ENCODE measurements around the gene CTSA. TPM values are rescaled to one million over a fixed set of nuclear protein-coding genes. Genes with fewer than 3 reads are reported as not detected.

Gene CTSA
- total and polyA plus RNA-seq, 4 donors = 29.4 to 102 (median 67.0) TPM

- no peaks in the 10 kb centered on the region for H3K9me3 ChIP-seq (ENCODE audit: control insufficient read depth, insufficient read depth, low read length)
- peaks cover 56% of the 10 kb centered on the region for H3K36me3 ChIP-seq (ENCODE audit: control insufficient read depth, insufficient read depth, low read length)
- no peak overlapping the region for H3K4me3 ChIP-seq (ENCODE audit: low read depth, low read length)
- H3K27me3 ChIP-seq (ENCODE audit: control insufficient read depth, insufficient read depth, low read length) = no peaks in the 10 kb centered on the region
- no CpG with 5 or more reads among the region's 1 CpG for WGBS (ENCODE audit: insufficient coverage)
- DNase-seq (ENCODE audit: low read depth in 4 of 6, low spot score in 6 of 6) = no peak
- H3K27ac ChIP-seq (ENCODE audit: low read depth, low read length) = no peak overlapping the region
- peaks cover 13% of the 10 kb centered on the region for H3K4me1 ChIP-seq (ENCODE audit: control insufficient read depth, insufficient read depth, low read length)
These were observed 40.2 kb upstream of the CTSA start for GRCh38 chr20:45850926-45851325.

GRCh38 chr20:45851501-45851900, 39.6 kb upstream of the CTSA start:
- H3K9me3 ChIP-seq (ENCODE audit: control insufficient read depth, insufficient read depth, low read length) = no peaks in the 10 kb centered on the region
- DNase-seq (ENCODE audit: low read depth in 4 of 6, low spot score in 6 of 6) = no peak
- no peaks in the 10 kb centered on the region for H3K27me3 ChIP-seq (ENCODE audit: control insufficient read depth, insufficient read depth, low read length)
- no peak overlapping the region for H3K4me3 ChIP-seq (ENCODE audit: low read depth, low read length)
- H3K4me1 ChIP-seq (ENCODE audit: control insufficient read depth, insufficient read depth, low read length) = peaks cover 19% of the 10 kb centered on the region
- peaks cover 53% of the 10 kb centered on the region for H3K36me3 ChIP-seq (ENCODE audit: control insufficient read depth, insufficient read depth, low read length)
- H3K27ac ChIP-seq (ENCODE audit: low read depth, low read length) = no peak overlapping the region

GRCh38 chr20:45852326-45852725, 38.8 kb upstream of the CTSA start:
- H3K27ac ChIP-seq (ENCODE audit: low read depth, low read length) = no peak overlapping the region
- no peak for DNase-seq (ENCODE audit: low read depth in 4 of 6, low spot score in 6 of 6)
- WGBS (ENCODE audit: insufficient coverage) = 100% methylated on average over 4 of the region's 6 CpGs

GRCh38 chr20:45853484-45853883, 37.7 kb upstream of the CTSA start:
- Histone ChIP-seq H3K27me3 (ENCODE audit: control insufficient read depth, insufficient read depth, low read length) (no peaks in the 10 kb centered on the region), H3K9me3 (ENCODE audit: control insufficient read depth, insufficient read depth, low read length) (no peaks in the 10 kb centered on the region), H3K4me3 (ENCODE audit: low read depth, low read length) (no peak overlapping the region), H3K4me1 (ENCODE audit: control insufficient read depth, insufficient read depth, low read length) (peaks cover 35% of the 10 kb centered on the region), H3K27ac (ENCODE audit: low read depth, low read length) (no peak overlapping the region), H3K36me3 (ENCODE audit: control insufficient read depth, insufficient read depth, low read length) (peaks cover 36% of the 10 kb centered on the region)
- WGBS (ENCODE audit: insufficient coverage) = no CpG with 5 or more reads among the region's 2 CpGs
- DNase-seq (ENCODE audit: low read depth in 4 of 6, low spot score in 6 of 6) = no peak

More at GRCh38 chr20:45852326-45852725, 38.8 kb upstream of the CTSA start:
- Histone ChIP-seq H3K4me1 (ENCODE audit: control insufficient read depth, insufficient read depth, low read length) (peaks cover 24% of the 10 kb centered on the region), H3K27me3 (ENCODE audit: control insufficient read depth, insufficient read depth, low read length) (no peaks in the 10 kb centered on the region), H3K9me3 (ENCODE audit: control insufficient read depth, insufficient read depth, low read length) (no peaks in the 10 kb centered on the region), H3K36me3 (ENCODE audit: control insufficient read depth, insufficient read depth, low read length) (peaks cover 47% of the 10 kb centered on the region), H3K4me3 (ENCODE audit: low read depth, low read length) (no peak overlapping the region)

GRCh38 chr20:45857114-45857881, 33.8 kb upstream of the CTSA start, which contains the start of the genes ACOT8 and ZSWIM3:
Gene ACOT8 (minus strand): TSS chr20:45857392. CDS start chr20:45857315, 77 bp downstream.
Gene ZSWIM3 (plus strand): TSS chr20:45857614. CDS start chr20:45857826, 212 bp downstream.
- Histone ChIP-seq H3K36me3 (ENCODE audit: control insufficient read depth, insufficient read depth, low read length) (peaks cover 16% of the 10 kb centered on the region), H3K4me3 (ENCODE audit: low read depth, low read length) (peak within 1 kb of the TSS; percentile 84), H3K9me3 (ENCODE audit: control insufficient read depth, insufficient read depth, low read length) (no peaks in the 10 kb centered on the region), H3K4me1 (ENCODE audit: control insufficient read depth, insufficient read depth, low read length) (peaks cover 35% of the 10 kb centered on the region), H3K27ac (ENCODE audit: low read depth, low read length) (peak within 1 kb of the TSS; percentile 79), H3K27me3 (ENCODE audit: control insufficient read depth, insufficient read depth, low read length) (no peaks in the 10 kb centered on the region)
- peak; percentile 100 for DNase-seq (ENCODE audit: low read depth in 4 of 6, low spot score in 6 of 6)
- 0% methylated on average over 31 of the region's 36 CpGs for WGBS (ENCODE audit: insufficient coverage)

- no peaks in the 10 kb centered on the region for H3K27me3 ChIP-seq (ENCODE audit: control insufficient read depth, insufficient read depth, low read length)
- peak overlapping the region; percentile 79 for H3K27ac ChIP-seq (ENCODE audit: low read depth, low read length)
- H3K4me1 ChIP-seq (ENCODE audit: control insufficient read depth, insufficient read depth, low read length) = peaks cover 35% of the 10 kb centered on the region
- peaks cover 16% of the 10 kb centered on the region for H3K36me3 ChIP-seq (ENCODE audit: control insufficient read depth, insufficient read depth, low read length)
- WGBS (ENCODE audit: insufficient coverage) = 0% methylated on average over 1 of the region's 13 CpGs
- peak overlapping the region; percentile 84 for H3K4me3 ChIP-seq (ENCODE audit: low read depth, low read length)
- DNase-seq (ENCODE audit: low read depth in 4 of 6, low spot score in 6 of 6) = no peak
- no peaks in the 10 kb centered on the region for H3K9me3 ChIP-seq (ENCODE audit: control insufficient read depth, insufficient read depth, low read length)
These were observed 33.3 kb upstream of the CTSA start for GRCh38 chr20:45857882-45858216.

GRCh38 chr20:45859916-45860315, 31.2 kb upstream of the CTSA start:
- Histone ChIP-seq H3K4me3 (ENCODE audit: low read depth, low read length) (no peak overlapping the region), H3K4me1 (ENCODE audit: control insufficient read depth, insufficient read depth, low read length) (peaks cover 31% of the 10 kb centered on the region), H3K27ac (ENCODE audit: low read depth, low read length) (no peak overlapping the region), H3K36me3 (ENCODE audit: control insufficient read depth, insufficient read depth, low read length) (peaks cover 4% of the 10 kb centered on the region), H3K27me3 (ENCODE audit: control insufficient read depth, insufficient read depth, low read length) (no peaks in the 10 kb centered on the region), H3K9me3 (ENCODE audit: control insufficient read depth, insufficient read depth, low read length) (no peaks in the 10 kb centered on the region)
- no peak for DNase-seq (ENCODE audit: low read depth in 4 of 6, low spot score in 6 of 6)
- WGBS (ENCODE audit: insufficient coverage) = 85% methylated on average over 5 of the region's 5 CpGs

- H3K4me3 ChIP-seq (ENCODE audit: low read depth, low read length) = no peak overlapping the region
- H3K27ac ChIP-seq (ENCODE audit: low read depth, low read length) = no peak overlapping the region
- WGBS (ENCODE audit: insufficient coverage) = 83% methylated on average over 4 of the region's 7 CpGs
- no peaks in the 10 kb centered on the region for H3K9me3 ChIP-seq (ENCODE audit: control insufficient read depth, insufficient read depth, low read length)
- peak in 1 of 6 donors; percentile 35 for DNase-seq (ENCODE audit: low read depth in 4 of 6, low spot score in 6 of 6)
- no peaks in the 10 kb centered on the region for H3K27me3 ChIP-seq (ENCODE audit: control insufficient read depth, insufficient read depth, low read length)
- peaks cover 25% of the 10 kb centered on the region for H3K4me1 ChIP-seq (ENCODE audit: control insufficient read depth, insufficient read depth, low read length)
- H3K36me3 ChIP-seq (ENCODE audit: control insufficient read depth, insufficient read depth, low read length) = peaks cover 2% of the 10 kb centered on the region
These were observed 30.4 kb upstream of the CTSA start for GRCh38 chr20:45860560-45861220.

GRCh38 chr20:45861221-45862075, 29.7 kb upstream of the CTSA start:
- peak in 2 of 6 donors; percentile 5 to 58 for DNase-seq (ENCODE audit: low read depth in 4 of 6, low spot score in 6 of 6)
- 83% methylated on average over 1 of the region's 7 CpGs for WGBS (ENCODE audit: insufficient coverage)

More at GRCh38 chr20:45861221-45862075, 29.7 kb upstream of the CTSA start:
- H3K4me1 ChIP-seq (ENCODE audit: control insufficient read depth, insufficient read depth, low read length) = peaks cover 17% of the 10 kb centered on the region
- no peak overlapping the region for H3K4me3 ChIP-seq (ENCODE audit: low read depth, low read length)
- H3K27ac ChIP-seq (ENCODE audit: low read depth, low read length) = no peak overlapping the region
- peaks cover 2% of the 10 kb centered on the region for H3K36me3 ChIP-seq (ENCODE audit: control insufficient read depth, insufficient read depth, low read length)
- H3K27me3 ChIP-seq (ENCODE audit: control insufficient read depth, insufficient read depth, low read length) = no peaks in the 10 kb centered on the region
- no peaks in the 10 kb centered on the region for H3K9me3 ChIP-seq (ENCODE audit: control insufficient read depth, insufficient read depth, low read length)

All from spinal cord (tissue), 10 donors.